Measurements from ENCODE around the gene ALDH7A1. TPM values are rescaled to one million over a fixed set of nuclear protein-coding genes. Genes with fewer than 3 reads are reported as not detected.

ALDH7A1 gene
- total and polyA plus RNA-seq, 11 donors = 12.3 to 67.6 (median 30.9) TPM

DNA sequence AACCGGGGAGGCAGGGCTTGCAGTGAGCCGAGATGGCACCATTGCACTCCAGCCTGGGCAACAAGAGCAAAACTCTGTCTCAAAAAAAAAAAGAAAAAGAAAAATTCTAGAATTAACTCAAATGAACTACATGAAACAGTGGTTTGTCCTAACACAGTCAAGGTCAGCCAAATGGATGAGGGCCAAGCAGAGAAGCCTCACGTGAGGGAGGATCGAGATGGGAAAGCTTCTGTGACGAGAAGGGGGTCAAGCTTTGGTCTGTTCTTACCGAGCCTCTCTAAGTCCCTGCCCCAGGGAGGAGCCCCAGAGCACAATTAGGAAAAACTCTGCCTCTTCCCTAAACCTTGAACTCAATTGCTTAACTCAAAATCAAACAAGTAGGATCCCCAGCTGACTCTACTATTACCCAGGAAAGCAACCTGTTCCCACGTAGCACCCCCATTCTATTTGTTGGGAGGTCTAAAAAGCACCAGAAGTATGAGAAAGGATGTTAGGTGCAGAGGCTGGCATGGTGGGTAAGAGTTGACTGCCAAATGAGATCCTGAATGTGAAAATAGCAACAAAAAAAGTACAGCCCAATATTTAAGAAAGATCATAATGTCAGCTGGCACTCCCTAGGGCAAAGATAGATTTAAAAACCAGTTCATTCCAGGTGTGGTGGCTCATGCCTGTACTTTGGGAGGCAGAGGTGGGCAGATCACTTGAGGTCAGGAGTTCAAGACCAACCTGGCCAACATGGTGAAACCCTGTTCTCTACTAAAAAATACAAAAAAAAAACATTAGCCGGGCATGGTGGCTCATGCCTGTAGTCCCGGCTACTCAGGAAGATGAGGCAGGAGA, 7.2 kb downstream of the ALDH7A1 start:
- ATAC-seq (no peak), DNase-seq (no peak)
- no peak for TF ChIP-seq POLR2A (IDR thresholded peaks at IDR 0.05)
- TF ChIP-seq, protein P1, sequence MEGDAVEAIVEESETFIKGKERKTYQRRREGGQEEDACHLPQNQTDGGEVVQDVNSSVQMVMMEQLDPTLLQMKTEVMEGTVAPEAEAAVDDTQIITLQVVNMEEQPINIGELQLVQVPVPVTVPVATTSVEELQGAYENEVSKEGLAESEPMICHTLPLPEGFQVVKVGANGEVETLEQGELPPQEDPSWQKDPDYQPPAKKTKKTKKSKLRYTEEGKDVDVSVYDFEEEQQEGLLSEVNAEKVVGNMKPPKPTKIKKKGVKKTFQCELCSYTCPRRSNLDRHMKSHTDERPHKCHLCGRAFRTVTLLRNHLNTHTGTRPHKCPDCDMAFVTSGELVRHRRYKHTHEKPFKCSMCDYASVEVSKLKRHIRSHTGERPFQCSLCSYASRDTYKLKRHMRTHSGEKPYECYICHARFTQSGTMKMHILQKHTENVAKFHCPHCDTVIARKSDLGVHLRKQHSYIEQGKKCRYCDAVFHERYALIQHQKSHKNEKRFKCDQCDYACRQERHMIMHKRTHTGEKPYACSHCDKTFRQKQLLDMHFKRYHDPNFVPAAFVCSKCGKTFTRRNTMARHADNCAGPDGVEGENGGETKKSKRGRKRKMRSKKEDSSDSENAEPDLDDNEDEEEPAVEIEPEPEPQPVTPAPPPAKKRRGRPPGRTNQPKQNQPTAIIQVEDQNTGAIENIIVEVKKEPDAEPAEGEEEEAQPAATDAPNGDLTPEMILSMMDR (IDR thresholded peaks at IDR 0.05) = no peak
- WGBS, 4 donors = 72 to 76% (median 74%) methylated on average over 9 of the region's 9 CpGs
- intact Hi-C loops (cut with DNase I) = loop anchor here in 1 of 10 donors (5.0 kb wide), 1 partner anchor 240 kb away; no protein-coding TSS in a partner anchor
- Histone ChIP-seq H3K4me1 (peaks cover 0 to 8% (median 0%) of the 10 kb centered on the region in 12 donors), H3K36me3 (peaks cover 0 to 85% (median 54%) of the 10 kb centered on the region in 9 donors), H3K27me3 (no peaks in the 10 kb centered on the region), H3K4me3 (no peak overlapping the region), H3K9me3 (no peaks in the 10 kb centered on the region), H3K27ac (no peak overlapping the region)

DNA sequence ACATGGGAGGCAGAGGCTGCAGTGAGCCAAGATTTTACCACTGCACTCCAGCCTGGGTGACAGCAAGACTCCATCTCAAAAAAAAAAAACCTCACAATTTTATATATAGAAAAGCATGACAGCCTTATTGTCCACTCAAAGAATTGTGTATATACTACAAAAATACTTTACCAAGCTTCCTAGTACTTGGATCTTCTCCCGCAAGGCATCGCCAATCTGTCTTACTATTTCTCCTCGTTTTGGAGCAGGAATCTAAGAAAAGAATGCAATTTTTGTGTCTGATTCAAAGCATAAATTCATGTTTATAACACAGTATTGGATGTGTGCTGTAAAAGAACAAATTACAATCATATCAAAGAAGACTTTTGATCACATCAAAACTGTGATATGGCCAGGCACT, 11.3 kb downstream of the ALDH7A1 start:
- no peak for TF ChIP-seq POLR2A (IDR thresholded peaks at IDR 0.05)
- TF ChIP-seq, protein P1 (IDR thresholded peaks at IDR 0.05) = no peak
- no peaks in the 10 kb centered on the region for H3K27me3 ChIP-seq
- WGBS, 4 donors = 93 to 97% (median 95%) methylated on average over 3 of the region's 3 CpGs
- intact Hi-C loops (cut with DNase I) = no loop called here
- DNase-seq (no peak), ATAC-seq (no peak)
- no peak overlapping the region for H3K4me3 ChIP-seq
- no peaks in the 10 kb centered on the region for H3K9me3 ChIP-seq
- H3K36me3 ChIP-seq = peaks cover 0 to 98% (median 61%) of the 10 kb centered on the region in 9 donors
- H3K27ac ChIP-seq = no peak overlapping the region
- peaks cover 0 to 4% (median 0%) of the 10 kb centered on the region in 12 donors for H3K4me1 ChIP-seq

DNA sequence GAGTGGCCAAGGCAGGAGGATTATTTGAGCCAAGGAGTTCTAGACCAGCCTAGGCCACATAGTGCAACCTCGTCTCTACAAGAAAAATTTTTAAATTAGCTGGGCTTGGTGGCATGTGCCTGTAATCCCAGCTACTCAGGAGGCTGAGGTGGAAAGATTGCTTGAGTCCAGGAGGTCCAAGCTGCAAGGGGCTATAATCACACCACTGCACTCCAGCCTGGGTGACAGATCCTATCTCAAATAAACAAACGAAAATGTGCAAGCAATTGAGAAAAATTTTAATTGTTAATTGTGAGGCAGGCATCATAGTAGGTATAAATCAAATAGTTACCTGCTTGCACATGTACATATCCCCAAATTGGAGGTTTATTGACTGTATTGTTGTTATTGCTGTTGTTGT, 15.3 kb downstream of the ALDH7A1 start:
- no peaks in the 10 kb centered on the region for H3K4me1 ChIP-seq
- H3K9me3 ChIP-seq = no peaks in the 10 kb centered on the region
- intact Hi-C loops (cut with DNase I) = no loop called here
- H3K36me3 ChIP-seq = peaks cover 0 to 100% (median 83%) of the 10 kb centered on the region in 9 donors
- ATAC-seq (no peak), DNase-seq (no peak)
- no peak for TF ChIP-seq POLR2A (IDR thresholded peaks at IDR 0.05)
- TF ChIP-seq, protein P1 (IDR thresholded peaks at IDR 0.05) = no peak
- no peaks in the 10 kb centered on the region for H3K27me3 ChIP-seq
- WGBS, 4 donors = 88 to 96% (median 95%) methylated on average over 2 of the region's 2 CpGs
- no peak overlapping the region for H3K27ac ChIP-seq
- H3K4me3 ChIP-seq = no peak overlapping the region

DNA sequence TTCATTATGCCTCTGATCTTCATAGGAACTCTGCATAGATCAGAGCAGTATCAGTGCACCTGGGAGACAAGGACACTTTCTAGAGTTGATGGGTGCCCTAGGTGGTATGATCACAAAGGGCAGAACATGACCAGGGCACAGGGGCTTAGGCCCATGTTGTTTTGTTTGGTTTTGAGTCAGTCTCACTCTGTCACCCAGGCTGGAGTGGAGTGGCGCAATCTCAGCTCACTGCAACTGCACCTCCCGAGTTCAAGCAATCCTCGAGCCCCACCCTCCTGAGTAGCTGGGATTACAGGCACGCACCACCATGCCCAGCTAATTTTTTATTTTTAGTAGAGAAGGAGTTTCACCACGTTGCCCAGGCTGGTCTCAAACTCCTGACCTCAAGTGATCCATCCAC, 17.6 kb downstream of the ALDH7A1 start:
- TF ChIP-seq, protein P1 (IDR thresholded peaks at IDR 0.05) = no peak
- TF ChIP-seq POLR2A (IDR thresholded peaks at IDR 0.05) = no peak
- ATAC-seq = no peak
- H3K27me3 ChIP-seq = no peaks in the 10 kb centered on the region
- intact Hi-C loops (cut with DNase I) = no loop called here
- WGBS, 4 donors = 92 to 96% (median 93%) methylated on average over 5 of the region's 5 CpGs
- H3K27ac ChIP-seq = no peak overlapping the region
- no peaks in the 10 kb centered on the region for H3K9me3 ChIP-seq
- no peaks in the 10 kb centered on the region for H3K4me1 ChIP-seq
- H3K36me3 ChIP-seq = peaks cover 0 to 97% (median 70%) of the 10 kb centered on the region in 9 donors
- no peak overlapping the region for H3K4me3 ChIP-seq
- DNase-seq = no peak
